HEK293 (cell line): Measurements from ENCODE around the gene SCN5A.

ENCODE experiments used
- KLF1 ChIP-seq: fragments of 450-650 bp; formaldehyde crosslinking; IDR thresholded peaks from 2 replicates; pipeline ENCODE4 v1.5.1; 2016; ENCODE audit warnings: missing biosample characterization, missing genetic modification characterization
- MYNN ChIP-seq: fragments of 450-650 bp; formaldehyde crosslinking; IDR thresholded peaks from 2 replicates; pipeline ENCODE4 v1.5.1; 2016; ENCODE audit warnings: missing biosample characterization, missing genetic modification characterization, borderline replicate concordance
- YY1 ChIP-seq: fragments of 450-650 bp; formaldehyde crosslinking; IDR thresholded peaks from 2 replicates; pipeline ENCODE4 v1.5.1; 2018; ENCODE audit warnings: missing biosample characterization, missing genetic modification characterization
- ZFP41 ChIP-seq: fragments of 450-650 bp; formaldehyde crosslinking; IDR thresholded peaks from 2 replicates; pipeline ENCODE4 v1.5.1; 2016; ENCODE audit warnings: missing biosample characterization, missing genetic modification characterization, borderline replicate concordance
- ZNF114 ChIP-seq: fragments of 450-650 bp; formaldehyde crosslinking; IDR thresholded peaks from 2 replicates; pipeline ENCODE4 v1.5.0; 2017; ENCODE audit warnings: missing biosample characterization, missing genetic modification characterization
- ZNF302 ChIP-seq: fragments of 450-650 bp; formaldehyde crosslinking; IDR thresholded peaks from 2 replicates; pipeline ENCODE4 v1.5.1; 2016; ENCODE audit warnings: missing biosample characterization, missing genetic modification characterization, low read depth
- ZNF544 ChIP-seq: fragments of 450-650 bp; formaldehyde crosslinking; IDR thresholded peaks from 2 replicates; pipeline ENCODE4 v1.5.0; 2017; ENCODE audit warnings: missing biosample characterization, missing genetic modification characterization
- ZNF768 ChIP-seq: fragments of 450-650 bp; formaldehyde crosslinking; IDR thresholded peaks from 2 replicates; pipeline ENCODE4 v1.5.1; 2018; ENCODE audit warnings: missing biosample characterization, mild to moderate bottlenecking, missing genetic modification characterization
- ZNF777 ChIP-seq: fragments of 450-650 bp; formaldehyde crosslinking; IDR thresholded peaks from 2 replicates; pipeline ENCODE4 v1.5.1; 2017; ENCODE audit warnings: missing biosample characterization, missing genetic modification characterization, borderline replicate concordance
- ZSCAN23 ChIP-seq: fragments of 450-650 bp; formaldehyde crosslinking; IDR thresholded peaks from 2 replicates; pipeline ENCODE4 v1.5.1; 2016; ENCODE audit warnings: missing biosample characterization, missing genetic modification characterization
- TF ChIP-seq, protein P1 (sequence below): fragments of 450-650 bp; formaldehyde crosslinking; IDR thresholded peaks from 2 replicates; pipeline ENCODE4 v1.5.1; 2017; ENCODE audit warnings: missing biosample characterization, missing genetic modification characterization
- TF ChIP-seq, protein P2 (sequence below): fragments of 450-650 bp; formaldehyde crosslinking; IDR thresholded peaks from 2 replicates; pipeline ENCODE4 v1.5.1; 2016; ENCODE audit warnings: missing biosample characterization, missing genetic modification characterization
- TF ChIP-seq, protein P3 (sequence below): fragments of 450-650 bp; formaldehyde crosslinking; IDR thresholded peaks from 2 replicates; pipeline ENCODE4 v1.5.1; 2016; ENCODE audit warnings: missing biosample characterization, missing genetic modification characterization

DNA sequence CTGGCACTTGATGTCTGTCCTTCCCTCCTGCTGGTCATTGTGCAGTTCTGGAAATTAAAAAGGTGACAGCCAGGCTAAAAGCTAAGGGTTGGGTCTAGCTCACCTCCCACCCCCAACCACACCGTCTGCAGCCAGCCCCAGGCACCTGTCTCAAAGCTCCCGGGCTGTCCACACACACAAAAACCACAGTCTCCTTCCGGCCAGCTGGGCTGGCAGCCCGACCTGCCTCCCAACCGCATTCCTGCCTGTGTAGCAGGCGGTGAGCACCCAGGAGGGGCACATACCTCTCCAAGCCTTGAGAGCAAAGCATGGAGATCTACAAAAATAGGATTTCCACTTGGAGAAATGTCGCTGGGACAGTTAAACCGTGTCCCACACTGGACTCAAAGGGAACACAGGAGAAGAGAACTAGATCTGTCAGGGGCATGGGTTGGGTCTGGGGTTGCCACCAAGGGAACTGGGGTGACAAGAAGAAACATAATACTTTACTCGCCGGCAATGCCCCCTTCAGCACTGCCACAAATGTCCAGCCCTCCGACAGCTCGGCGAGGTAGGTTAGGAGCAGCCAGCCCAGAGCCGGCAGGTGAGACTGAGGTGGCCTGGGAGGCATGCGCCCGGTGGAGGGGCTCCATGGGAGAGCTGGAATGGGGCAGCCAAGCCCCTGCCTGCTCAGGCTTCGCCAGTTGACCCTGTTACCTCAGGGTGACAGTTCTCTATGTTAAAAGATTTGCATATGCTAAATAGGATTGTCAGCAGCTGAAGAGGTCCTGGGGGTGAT, 101.1 kb downstream of the SCN5A start:
- TF ChIP-seq KLF1 (tag by site-specific recombination): no peak
- TF ChIP-seq, protein P1, sequence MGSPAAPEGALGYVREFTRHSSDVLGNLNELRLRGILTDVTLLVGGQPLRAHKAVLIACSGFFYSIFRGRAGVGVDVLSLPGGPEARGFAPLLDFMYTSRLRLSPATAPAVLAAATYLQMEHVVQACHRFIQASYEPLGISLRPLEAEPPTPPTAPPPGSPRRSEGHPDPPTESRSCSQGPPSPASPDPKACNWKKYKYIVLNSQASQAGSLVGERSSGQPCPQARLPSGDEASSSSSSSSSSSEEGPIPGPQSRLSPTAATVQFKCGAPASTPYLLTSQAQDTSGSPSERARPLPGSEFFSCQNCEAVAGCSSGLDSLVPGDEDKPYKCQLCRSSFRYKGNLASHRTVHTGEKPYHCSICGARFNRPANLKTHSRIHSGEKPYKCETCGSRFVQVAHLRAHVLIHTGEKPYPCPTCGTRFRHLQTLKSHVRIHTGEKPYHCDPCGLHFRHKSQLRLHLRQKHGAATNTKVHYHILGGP: no peak
- TF ChIP-seq ZSCAN23 (tag by site-specific recombination): no peak
- TF ChIP-seq ZNF302 (tag by site-specific recombination): no peak
- TF ChIP-seq ZFP41: no peak
- TF ChIP-seq, protein P2, sequence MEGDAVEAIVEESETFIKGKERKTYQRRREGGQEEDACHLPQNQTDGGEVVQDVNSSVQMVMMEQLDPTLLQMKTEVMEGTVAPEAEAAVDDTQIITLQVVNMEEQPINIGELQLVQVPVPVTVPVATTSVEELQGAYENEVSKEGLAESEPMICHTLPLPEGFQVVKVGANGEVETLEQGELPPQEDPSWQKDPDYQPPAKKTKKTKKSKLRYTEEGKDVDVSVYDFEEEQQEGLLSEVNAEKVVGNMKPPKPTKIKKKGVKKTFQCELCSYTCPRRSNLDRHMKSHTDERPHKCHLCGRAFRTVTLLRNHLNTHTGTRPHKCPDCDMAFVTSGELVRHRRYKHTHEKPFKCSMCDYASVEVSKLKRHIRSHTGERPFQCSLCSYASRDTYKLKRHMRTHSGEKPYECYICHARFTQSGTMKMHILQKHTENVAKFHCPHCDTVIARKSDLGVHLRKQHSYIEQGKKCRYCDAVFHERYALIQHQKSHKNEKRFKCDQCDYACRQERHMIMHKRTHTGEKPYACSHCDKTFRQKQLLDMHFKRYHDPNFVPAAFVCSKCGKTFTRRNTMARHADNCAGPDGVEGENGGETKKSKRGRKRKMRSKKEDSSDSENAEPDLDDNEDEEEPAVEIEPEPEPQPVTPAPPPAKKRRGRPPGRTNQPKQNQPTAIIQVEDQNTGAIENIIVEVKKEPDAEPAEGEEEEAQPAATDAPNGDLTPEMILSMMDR (tag by site-specific recombination): no peak
- no peak for TF ChIP-seq YY1 (tag by site-specific recombination)
- no peak for TF ChIP-seq ZNF544 (tag by site-specific recombination)
- TF ChIP-seq, protein P3, sequence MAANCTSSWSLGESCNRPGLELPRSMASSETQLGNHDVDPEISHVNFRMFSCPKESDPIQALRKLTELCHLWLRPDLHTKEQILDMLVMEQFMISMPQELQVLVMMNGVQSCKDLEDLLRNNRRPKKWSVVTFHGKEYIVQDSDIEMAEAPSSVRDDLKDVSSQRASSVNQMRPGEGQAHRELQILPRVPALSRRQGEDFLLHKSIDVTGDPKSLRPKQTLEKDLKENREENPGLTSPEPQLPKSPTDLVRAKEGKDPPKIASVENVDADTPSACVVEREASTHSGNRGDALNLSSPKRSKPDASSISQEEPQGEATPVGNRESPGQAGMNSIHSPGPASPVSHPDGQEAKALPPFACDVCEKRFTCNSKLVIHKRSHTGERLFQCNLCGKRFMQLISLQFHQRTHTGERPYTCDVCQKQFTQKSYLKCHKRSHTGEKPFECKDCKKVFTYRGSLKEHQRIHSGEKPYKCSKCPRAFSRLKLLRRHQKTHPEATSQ (tag by site-specific recombination): no peak
- TF ChIP-seq ZNF114 (tag by site-specific recombination): no peak
- TF ChIP-seq MYNN (tag by site-specific recombination): no peak
- no peak for TF ChIP-seq ZNF777 (tag by site-specific recombination)
- no peak for TF ChIP-seq ZNF768 (tag by site-specific recombination)
